Measurements from ENCODE around the gene CALY. TPM values are rescaled to one million over a fixed set of nuclear protein-coding genes. Genes with fewer than 3 reads are reported as not detected.
"Not testable (repeated sequence)": the region's sequence is repeated elsewhere in the genome, so short reads cannot be mapped to it uniquely, and the experiment has no call there.

The CALY gene
- total RNA-seq, 3 donors from 2014 or later, result 1.1 to 7.5 TPM; not detected in 1

GRCh38 chr10:133325440-133326222, 11.1 kb downstream of the CALY start:
- intact Hi-C loops (cut with DNase I, micrococcal nuclease), result no loop called here
- Histone ChIP-seq H3K36me3 (ENCODE audit: low read depth) (no peaks in the 10 kb centered on the region), H3K9me3 (no peaks in the 10 kb centered on the region), H3K4me3 (no peak overlapping the region), H3K4me1 (ENCODE audit: low read depth) (peaks cover 19% of the 10 kb centered on the region)
- peak in 1 of 3 donors; percentile 55 for DNase-seq
- no peak for ATAC-seq
- TF ChIP-seq CTCF (IDR thresholded peaks at IDR 0.05), result no peak

DNA sequence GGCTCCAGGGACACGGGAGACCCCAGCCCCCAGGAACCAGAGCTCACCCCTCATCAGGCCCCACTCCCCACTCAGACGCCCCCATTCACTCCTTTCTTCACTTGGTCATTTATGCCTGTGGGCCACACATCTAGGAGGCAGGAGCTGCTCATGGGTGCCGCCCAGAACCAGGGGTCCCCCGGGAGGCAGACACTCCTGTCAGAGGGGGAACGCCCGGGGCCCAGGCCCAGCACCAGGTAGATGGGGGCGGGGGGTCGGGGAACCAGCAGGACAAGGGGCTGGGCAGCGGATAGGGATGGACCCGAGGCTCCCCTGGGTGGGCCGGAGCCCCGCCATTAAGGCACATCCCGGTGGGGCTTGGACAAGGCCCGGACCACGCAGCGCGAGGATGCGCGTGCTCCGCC, 11.8 kb downstream of the CALY start:
- no peak for ATAC-seq
- intact Hi-C loops (cut with DNase I, micrococcal nuclease), result no loop called here

GRCh38 chr10:133324198-133324792, 12.4 kb downstream of the CALY start:
- no peak for TF ChIP-seq CTCF (IDR thresholded peaks at IDR 0.05)
- peaks cover 14% of the 10 kb centered on the region for H3K4me1 ChIP-seq (ENCODE audit: low read depth)
- H3K9me3 ChIP-seq, result no peaks in the 10 kb centered on the region
- peak; percentile 86 to 88 (median 88) for DNase-seq
- no peak overlapping the region for H3K4me3 ChIP-seq
- ATAC-seq, result peak; percentile 92
- intact Hi-C loops (cut with DNase I, micrococcal nuclease), result no loop called here
- H3K36me3 ChIP-seq (ENCODE audit: low read depth), result no peaks in the 10 kb centered on the region

More for the DNA sequence above, 11.8 kb downstream of the CALY start:
- no peaks in the 10 kb centered on the region for H3K36me3 ChIP-seq (ENCODE audit: low read depth)
- H3K4me3 ChIP-seq, result no peak overlapping the region
- no peaks in the 10 kb centered on the region for H3K9me3 ChIP-seq
- no peak for TF ChIP-seq CTCF (IDR thresholded peaks at IDR 0.05)
- DNase-seq, result peak in 1 of 3 donors; percentile 53
- peaks cover 17% of the 10 kb centered on the region for H3K4me1 ChIP-seq (ENCODE audit: low read depth)

GRCh38 chr10:133322064-133322709, 14.5 kb downstream of the CALY start:
- H3K36me3 ChIP-seq (ENCODE audit: low read depth); H3K4me3 ChIP-seq; H3K9me3 ChIP-seq; intact Hi-C loops (cut with DNase I, micrococcal nuclease); ATAC-seq; DNase-seq: not testable (repeated sequence)
- peaks cover 17% of the 10 kb centered on the region for H3K4me1 ChIP-seq (ENCODE audit: low read depth)

DNA sequence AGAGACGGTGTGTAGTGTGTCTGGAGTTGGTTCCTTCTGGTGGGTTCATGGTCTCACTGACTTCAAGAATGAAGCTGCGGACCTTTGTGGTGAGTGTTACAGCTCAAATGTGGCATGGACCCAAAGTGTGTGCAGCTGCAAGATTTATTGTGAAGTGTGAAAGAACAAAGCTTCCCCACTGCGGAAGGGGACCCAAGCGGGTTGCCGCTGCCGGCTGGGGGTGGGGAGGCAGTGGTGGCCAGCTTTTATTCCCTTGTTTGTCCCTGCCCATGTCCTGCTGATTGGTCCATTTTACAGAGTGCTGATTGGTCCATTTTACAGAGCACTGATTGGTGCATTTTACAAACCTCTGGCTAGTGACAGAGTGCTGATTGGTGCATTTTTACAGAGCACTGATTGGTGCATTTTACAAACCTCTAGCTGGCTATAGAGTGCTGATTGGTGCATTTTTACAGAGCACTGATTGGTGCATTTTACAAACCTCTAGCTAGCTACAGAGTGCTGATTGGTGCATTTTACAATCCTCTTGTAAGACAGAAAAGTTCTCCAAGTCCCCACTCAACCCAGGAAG, 15.8 kb downstream of the CALY start:
- H3K9me3 ChIP-seq; H3K36me3 ChIP-seq (ENCODE audit: low read depth); intact Hi-C loops (cut with DNase I, micrococcal nuclease); ATAC-seq; H3K4me3 ChIP-seq: not testable (repeated sequence)
- peaks cover 17% of the 10 kb centered on the region for H3K4me1 ChIP-seq (ENCODE audit: low read depth)
- peak in 1 of 3 donors; percentile 4 for DNase-seq

DNA sequence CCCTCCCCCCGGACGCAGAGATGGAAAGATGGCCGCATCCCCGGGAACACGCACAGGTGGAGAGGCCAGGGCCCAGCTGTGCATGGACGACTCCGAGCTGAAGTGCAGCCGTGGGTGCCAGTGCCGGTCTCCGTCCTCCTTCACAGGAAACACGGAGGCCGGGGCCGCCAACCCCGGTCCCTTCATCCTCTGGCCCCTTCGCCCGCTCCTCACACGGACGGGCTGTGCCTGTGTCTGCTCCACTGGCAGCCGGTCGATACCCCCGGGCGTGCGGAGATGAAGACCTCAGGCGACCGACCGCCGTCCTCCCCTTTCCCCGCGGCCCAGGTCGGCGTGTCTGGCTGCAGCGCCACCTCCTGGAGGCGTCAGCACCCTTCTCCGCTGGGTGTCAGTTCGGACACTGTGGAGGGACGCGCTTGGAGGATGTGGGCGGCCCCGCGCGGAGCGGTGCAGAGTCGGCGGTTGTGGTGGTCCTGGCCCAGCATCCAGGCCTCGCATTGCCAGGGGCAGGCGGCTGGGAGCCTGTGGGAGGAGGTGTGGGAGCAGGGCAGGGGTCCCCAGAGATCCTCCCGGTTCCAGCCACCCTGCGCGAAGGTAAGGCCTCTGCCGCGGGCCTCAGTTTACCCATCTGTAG, 18.1 kb downstream of the CALY start:
- intact Hi-C loops (cut with DNase I, micrococcal nuclease), result no loop called here
- H3K36me3 ChIP-seq (ENCODE audit: low read depth), result no peaks in the 10 kb centered on the region
- DNase-seq (peak; percentile 73 to 83 (median 74)), ATAC-seq (peak; percentile 96)
- H3K9me3 ChIP-seq, result no peaks in the 10 kb centered on the region
- peaks cover 3% of the 10 kb centered on the region for H3K4me1 ChIP-seq (ENCODE audit: low read depth)
- peak; percentile 59 for TF ChIP-seq CTCF (IDR thresholded peaks at IDR 0.05)
- no peak overlapping the region for H3K4me3 ChIP-seq

All from mucosa of descending colon (tissue), 3 donors.